ENCODE results near the gene IQGAP1.
A peak's percentile ranks its signal among the peaks of the same experiment; 100 is the strongest.

The IQGAP1 gene

GRCh38 chr15:90400005-90400758 is 12.1 kb downstream of the IQGAP1 start:
- peaks cover 10% of the 10 kb centered on the region for H3K36me3 ChIP-seq (replicated peaks)
- in situ Hi-C loops (cut with HindIII; ENCODE audit: low pct_ligation_motif_present, low sequenced_read_pairs): no loop called here
- no peak overlapping the region for H3K4me3 ChIP-seq (ENCODE audit: low read depth, low read length)
- H3K27me3 ChIP-seq (replicated peaks): no peaks in the 10 kb centered on the region
- no peak for DNase-seq
- TF ChIP-seq CTCF (IDR thresholded peaks at IDR 0.05; ENCODE audit: low read depth, low read length, missing control alignments): no peak
- peak overlapping the region; percentile 84 for H3K27ac ChIP-seq

- Histone ChIP-seq H3K4me3 (ENCODE audit: low read depth, low read length) (no peak overlapping the region), H3K27me3 (replicated peaks) (no peaks in the 10 kb centered on the region), H3K27ac (peak overlapping the region; percentile 84), H3K36me3 (replicated peaks) (peaks cover 5% of the 10 kb centered on the region)
- DNase-seq: peak; percentile 96
- TF ChIP-seq CTCF (IDR thresholded peaks at IDR 0.05; ENCODE audit: low read depth, low read length, missing control alignments): no peak
- in situ Hi-C loops (cut with HindIII; ENCODE audit: low pct_ligation_motif_present, low sequenced_read_pairs): no loop called here
Observed at GRCh38 chr15:90400759-90401314, 12.8 kb downstream of the IQGAP1 start.

GRCh38 chr15:90401495-90401894 is 13.5 kb downstream of the IQGAP1 start:
- H3K4me3 ChIP-seq (ENCODE audit: low read depth, low read length): no peak overlapping the region

GRCh38 chr15:90402223-90402622 is 14.2 kb downstream of the IQGAP1 start:
- TF ChIP-seq CTCF (IDR thresholded peaks at IDR 0.05; ENCODE audit: low read depth, low read length, missing control alignments): no peak
- Histone ChIP-seq H3K27me3 (replicated peaks) (no peaks in the 10 kb centered on the region), H3K36me3 (replicated peaks) (no peaks in the 10 kb centered on the region), H3K4me3 (ENCODE audit: low read depth, low read length) (no peak overlapping the region), H3K27ac (peak overlapping the region; percentile 84)
- peak; percentile 64 for DNase-seq
- in situ Hi-C loops (cut with HindIII; ENCODE audit: low pct_ligation_motif_present, low sequenced_read_pairs): no loop called here

More at GRCh38 chr15:90401495-90401894, 13.5 kb downstream of the IQGAP1 start:
- in situ Hi-C loops (cut with HindIII; ENCODE audit: low pct_ligation_motif_present, low sequenced_read_pairs): no loop called here
- peaks cover under 1% of the 10 kb centered on the region for H3K36me3 ChIP-seq (replicated peaks)
- no peak for DNase-seq
- TF ChIP-seq CTCF (IDR thresholded peaks at IDR 0.05; ENCODE audit: low read depth, low read length, missing control alignments): no peak
- no peaks in the 10 kb centered on the region for H3K27me3 ChIP-seq (replicated peaks)
- peak overlapping the region; percentile 84 for H3K27ac ChIP-seq

GRCh38 chr15:90402767-90403166 is 14.7 kb downstream of the IQGAP1 start:
- in situ Hi-C loops (cut with HindIII; ENCODE audit: low pct_ligation_motif_present, low sequenced_read_pairs): no loop called here
- Histone ChIP-seq H3K27ac (peak overlapping the region; percentile 84), H3K36me3 (replicated peaks) (no peaks in the 10 kb centered on the region), H3K27me3 (replicated peaks) (no peaks in the 10 kb centered on the region), H3K4me3 (ENCODE audit: low read depth, low read length) (no peak overlapping the region)
- no peak for TF ChIP-seq CTCF (IDR thresholded peaks at IDR 0.05; ENCODE audit: low read depth, low read length, missing control alignments)
- DNase-seq: no peak

Measured in brain microvascular endothelial cell (primary cell).